Right lobe of liver (tissue), 4 donors: ENCODE results near the gene CORT.
"Not testable (repeated sequence)": the region's sequence is repeated elsewhere in the genome, so short reads cannot be mapped to it uniquely, and the experiment has no call there.

ENCODE experiments used
- CTCF ChIP-seq, 4 donors: fragments of 200-600 bp in 3 of 4; fragments of 450-650 bp in 1 of 4; IDR thresholded peaks; one replicate each; pipeline versions ENCODE4 v1.5.1 to v1.8.0; 2016 to 2022; ENCODE audit warnings: antibody characterized with exemption in 4 of 4, mild to moderate bottlenecking in 2 of 4
- POLR2A ChIP-seq: fragments of 450-650 bp; IDR thresholded peaks from one replicate; pipeline ENCODE4 v1.6.1; 2017; ENCODE audit warnings: antibody characterized with exemption, mild to moderate bottlenecking
- donor health status: DM: no; HTN: no; CAD: no.
- donor health status: DM: no; HTN: no; CAD: no.
- donor health status: DM: no; HTN: yes; CAD: no.

DNA sequence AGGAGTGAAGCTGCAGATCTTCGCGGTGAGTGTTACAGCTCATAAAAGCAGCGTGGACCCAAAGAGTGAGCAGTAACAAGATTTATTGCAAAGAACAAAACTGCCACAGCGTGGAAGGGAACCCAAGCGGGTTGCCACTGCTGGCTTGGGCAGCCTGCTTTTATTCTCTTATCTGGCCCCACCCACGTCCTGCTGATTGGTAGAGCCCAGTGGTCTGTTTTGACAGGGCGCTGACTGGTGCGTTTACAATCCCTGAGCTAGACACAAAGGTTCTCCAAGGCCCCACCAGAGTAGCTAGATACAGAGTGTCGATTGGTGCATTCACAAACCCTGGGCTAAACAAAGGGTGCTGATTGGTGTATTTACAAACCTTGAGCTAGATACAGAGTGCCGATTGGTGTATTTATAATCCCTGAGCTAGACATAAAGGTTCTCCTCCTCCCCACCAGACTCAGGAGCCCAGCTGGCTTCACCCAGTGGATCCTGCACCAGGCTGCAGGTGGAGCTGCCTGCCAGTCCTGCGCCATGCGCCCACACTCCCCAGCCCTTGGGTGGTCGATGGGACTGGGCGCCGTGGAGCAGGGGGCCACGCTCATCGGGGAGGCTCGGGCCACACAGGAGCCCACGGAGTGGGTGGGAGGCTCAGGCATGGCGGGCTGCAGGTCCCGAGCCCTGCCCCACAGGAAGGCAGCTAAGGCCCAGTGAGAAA is 23.9 kb upstream of the CORT start:
- not testable (repeated sequence) for TF ChIP-seq POLR2A; CTCF (IDR thresholded peaks at IDR 0.05)
